HG02973 (cell line): Measurements from ENCODE around the gene CYP27A1.
A peak's percentile ranks its signal among the peaks of the same experiment; 100 is the strongest.

Experiments
- ATAC-seq: cut with Tn5 transposase; IDR thresholded peaks from one replicate; pipeline ENCODE4 v1.9.1; 2021; ENCODE audit warnings: moderate library complexity; ENCODE audit not compliant: unreplicated experiment

Gene CYP27A1

DNA sequence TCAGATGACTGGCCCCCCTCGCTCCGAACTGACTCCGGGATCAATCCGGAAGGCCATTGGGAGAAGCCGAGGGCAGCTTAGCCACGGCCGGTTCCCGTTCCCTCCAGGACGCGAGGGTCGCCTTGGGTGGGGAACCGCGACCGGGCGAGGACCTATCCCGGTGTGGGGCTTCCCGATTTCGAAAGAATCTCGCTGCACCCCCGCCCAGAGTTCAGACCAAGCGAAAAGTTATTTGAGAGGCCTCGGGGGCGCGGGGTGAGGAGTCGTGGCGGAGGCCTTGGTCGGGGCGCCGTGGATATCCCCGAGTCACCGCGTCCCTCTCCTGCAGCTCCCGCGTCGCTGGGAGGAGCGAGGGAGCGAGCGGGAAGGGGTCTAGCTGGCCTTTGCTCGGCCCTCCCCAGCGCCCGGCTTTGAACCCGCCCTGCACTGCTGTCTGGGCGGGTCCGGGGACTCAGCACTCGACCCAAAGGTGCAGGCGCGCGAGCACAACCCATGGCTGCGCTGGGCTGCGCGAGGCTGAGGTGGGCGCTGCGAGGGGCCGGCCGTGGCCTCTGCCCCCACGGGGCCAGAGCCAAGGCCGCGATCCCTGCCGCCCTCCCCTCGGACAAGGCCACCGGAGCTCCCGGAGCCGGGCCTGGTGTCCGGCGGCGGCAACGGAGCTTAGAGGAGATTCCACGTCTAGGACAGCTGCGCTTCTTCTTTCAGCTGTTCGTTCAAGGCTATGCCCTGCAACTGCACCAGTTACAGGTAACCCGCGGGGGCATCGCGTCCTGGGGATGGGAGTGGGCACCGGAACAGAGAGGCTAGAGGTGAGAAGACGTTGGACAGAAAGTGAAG, at the start of gene CYP27A1:
Gene CYP27A1 (plus strand): TSS at position 457 of the 837 bp plus-strand sequence. CDS start 36 bp downstream, at position 493.
- ATAC-seq: no peak

DNA sequence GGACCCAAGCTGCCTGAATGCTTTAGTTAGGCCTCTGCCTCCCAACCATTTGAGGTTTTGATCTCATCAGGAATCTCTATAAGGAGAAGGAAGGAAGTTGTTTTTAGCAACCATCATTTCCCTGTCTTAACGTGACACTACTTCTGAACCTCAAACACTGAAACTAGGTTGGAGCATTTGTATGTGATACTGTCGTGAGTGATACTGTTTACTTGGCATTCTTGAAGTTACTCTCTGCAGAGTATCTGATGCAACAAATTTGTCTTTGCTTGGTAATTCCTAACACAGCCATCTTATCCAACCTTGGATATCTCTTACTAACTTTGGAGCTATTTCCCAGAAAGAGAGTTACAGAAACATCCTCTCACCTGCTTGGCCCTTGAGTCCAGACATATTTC, 49.2 kb upstream of the CYP27A1 start:
- ATAC-seq: no peak

DNA sequence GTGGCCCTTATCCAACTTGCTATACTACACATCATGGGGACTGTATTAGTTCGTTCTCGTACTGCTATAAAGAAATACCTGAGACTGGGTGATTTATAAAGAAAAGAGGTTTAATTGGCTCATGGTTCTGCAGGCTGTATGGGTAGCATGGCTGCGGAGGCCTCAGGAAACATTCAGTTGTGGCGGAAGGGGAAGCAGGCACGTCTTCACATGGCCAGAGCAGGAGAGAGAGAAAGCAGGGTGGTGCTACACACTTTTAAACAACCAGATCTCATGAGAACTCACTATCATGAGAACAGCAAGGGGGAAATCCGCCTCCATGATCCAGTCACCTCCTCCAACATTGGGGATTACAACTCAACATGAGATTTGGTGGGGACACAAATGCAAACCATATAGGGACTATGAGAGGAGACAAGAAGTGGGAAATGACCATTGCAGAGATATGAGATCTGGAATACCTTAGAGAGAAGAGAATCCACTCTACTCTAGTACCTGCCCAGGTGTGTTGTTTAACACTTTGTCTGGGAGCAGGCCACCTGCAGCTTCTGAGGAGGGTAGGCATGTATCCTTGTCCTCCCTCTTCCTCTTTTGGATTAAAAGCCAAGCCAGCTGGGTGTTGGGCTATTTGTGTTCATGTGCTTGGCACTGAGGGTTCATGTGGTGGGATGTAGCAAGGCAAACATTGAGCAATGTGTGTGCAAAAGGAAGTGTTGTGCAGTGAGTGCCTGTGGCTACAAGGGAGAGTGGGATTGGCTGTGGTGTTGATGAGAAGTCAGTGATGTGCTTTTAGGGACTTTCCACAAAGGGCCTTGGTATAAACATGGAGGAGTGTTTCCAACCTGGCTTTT, 48.6 kb upstream of the CYP27A1 start:
- ATAC-seq: no peak

DNA sequence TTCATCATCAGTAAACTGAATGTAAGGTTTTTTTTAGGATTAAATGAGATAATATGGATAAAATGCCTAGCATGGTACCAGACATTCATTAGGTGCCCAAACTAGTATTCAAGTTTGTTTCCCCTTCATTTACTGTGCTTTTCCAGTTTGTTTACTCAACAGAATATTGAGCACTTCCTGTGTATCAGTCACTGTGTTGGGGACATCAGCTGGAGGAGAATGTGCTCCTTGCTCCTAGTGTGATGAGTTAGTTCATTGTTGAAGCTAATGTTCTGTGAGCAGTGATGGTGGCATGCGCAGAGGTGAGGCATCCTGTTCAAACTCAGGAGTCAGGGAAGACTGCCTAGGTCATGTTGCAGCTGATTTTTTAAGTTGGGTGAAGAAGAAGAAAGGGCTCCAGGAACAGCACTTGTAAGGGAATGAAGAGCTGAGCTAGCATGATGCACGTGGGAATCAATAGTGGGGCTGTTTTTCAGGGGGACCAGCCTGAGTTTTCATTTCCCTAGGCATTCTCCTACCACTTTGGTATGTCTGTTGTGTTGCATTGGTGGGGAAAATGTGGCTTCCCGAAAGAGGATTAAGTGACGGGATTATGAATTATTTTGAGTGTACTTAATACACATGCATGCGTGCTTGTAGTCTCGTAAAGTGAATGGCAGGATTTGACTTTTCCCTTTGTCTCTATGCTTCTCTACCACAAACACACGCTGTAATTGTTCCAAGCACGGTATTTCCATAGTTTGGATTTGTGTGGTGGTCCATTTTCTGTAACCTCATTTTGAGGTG, 47.6 kb upstream of the CYP27A1 start:
- ATAC-seq: no peak

DNA sequence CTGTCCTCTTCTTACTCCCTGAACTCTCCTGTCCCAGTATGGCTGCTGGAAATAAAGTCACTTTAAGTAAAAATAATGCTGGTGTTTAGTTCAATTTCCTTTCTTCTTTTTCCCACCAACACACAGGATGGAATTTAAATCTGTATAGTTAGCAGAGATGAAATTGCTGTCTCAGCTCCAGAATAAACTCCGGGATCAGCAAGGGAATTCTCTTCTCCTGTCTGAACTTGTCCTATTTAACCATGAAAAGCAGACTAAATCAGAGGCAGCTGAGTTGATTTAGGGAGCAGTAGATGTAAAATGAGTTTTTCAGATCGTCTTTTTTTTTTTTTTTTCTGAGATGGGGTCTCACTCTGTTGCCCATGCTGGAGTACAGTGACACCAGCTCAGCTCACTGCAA, 45.4 kb upstream of the CYP27A1 start:
- no peak for ATAC-seq

DNA sequence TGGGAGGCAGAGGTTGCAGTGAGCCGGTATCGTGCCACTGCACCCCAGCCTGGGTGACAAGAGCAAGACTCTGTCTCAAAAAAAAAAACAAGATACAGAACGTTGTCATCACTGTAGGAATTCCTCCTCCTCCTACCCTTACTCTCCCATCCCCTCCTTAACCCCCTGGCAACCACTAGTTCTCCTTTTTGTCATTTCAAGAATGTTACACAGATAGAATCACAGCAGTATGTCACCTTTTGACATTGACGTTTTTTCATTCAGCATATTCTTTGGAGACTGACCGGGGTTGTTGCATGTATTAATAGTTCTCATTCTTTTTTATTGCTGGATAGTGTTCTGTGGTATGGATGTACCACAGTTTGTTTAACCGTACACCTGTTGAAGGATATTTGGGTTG, 38.9 kb upstream of the CYP27A1 start:
- ATAC-seq: peak; percentile 68

DNA sequence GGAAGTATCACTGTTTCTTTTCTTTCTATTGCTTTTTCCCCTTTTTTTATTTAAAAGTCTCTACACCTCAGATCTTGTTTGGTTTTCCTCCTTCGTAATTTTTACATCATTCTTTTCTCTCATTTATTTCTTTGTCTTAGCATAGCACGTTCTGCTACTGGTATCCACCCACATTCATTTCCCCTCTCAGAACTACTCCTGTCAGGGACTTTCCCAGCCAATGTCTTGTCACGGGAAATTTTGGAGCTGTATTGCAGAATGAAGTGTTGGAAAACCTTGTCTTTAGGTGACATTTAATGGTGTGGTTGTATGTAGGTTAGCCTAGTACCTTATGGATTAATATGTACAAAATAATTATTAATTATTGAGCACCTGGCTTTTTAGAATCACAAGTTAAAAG, 37.3 kb upstream of the CYP27A1 start:
- no peak for ATAC-seq

DNA sequence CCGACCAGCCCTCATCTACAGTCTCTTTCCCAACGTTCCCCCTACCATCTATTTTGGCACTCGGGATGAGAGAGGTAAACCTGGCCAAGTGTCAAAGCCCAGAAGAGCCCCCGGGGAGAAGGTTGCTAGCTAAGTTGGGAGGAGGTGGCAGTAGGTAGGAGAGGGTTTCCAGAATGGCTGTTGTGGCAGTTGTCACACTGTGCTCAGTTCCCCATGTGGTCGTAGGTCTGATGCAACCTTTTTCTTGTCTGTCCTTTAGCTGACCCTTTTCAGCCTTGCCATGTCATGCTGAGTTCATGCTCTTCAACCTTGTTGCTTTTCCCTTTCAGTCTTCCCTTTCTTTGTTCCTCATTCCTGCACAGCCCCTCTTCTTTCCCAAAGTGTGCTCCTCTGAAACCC, 36.8 kb upstream of the CYP27A1 start:
- ATAC-seq: no peak

DNA sequence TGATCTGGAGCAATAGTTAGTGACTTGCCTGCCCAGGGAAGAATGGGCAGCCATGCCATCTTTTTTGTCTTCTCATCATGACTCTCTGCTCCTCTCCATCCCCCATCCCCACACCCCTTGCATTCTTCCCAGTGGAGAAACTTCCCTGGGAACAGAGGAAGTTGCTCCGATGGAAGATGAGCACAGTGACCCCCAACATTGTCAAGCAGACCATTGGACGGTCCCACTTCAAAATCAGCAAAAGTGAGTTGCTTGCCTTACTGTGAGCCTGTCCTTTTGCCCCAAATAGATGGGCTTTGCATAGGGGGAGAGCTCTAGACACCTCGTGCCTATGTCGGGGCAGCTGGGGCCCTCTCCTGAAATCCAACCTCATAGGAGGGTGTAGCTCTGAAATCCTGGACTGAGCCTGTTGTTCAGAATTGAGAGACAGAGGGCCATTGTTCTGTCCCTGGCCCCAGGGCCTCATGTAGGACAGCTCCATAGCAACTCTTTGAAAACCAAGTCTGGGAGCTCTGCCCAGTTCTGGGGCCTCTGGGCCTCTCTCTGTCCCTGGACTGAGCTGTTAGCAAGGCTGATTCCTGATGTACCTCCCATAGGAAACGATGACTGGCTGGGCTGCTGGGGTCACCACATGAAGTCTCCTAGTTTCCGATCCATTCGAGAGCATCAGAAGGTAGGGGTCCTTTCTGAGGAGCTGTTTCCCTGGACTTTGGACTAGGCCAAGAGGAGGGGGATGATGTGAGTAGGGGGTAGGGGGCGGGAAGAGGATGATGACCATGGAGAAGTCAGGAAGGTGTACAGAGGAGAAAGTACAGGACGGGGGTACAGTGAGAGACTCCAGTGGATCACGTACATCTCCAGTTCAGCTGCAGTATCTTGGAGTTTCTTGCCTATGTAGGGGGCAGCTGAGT, 36.1 kb upstream of the CYP27A1 start:
- ATAC-seq: no peak

DNA sequence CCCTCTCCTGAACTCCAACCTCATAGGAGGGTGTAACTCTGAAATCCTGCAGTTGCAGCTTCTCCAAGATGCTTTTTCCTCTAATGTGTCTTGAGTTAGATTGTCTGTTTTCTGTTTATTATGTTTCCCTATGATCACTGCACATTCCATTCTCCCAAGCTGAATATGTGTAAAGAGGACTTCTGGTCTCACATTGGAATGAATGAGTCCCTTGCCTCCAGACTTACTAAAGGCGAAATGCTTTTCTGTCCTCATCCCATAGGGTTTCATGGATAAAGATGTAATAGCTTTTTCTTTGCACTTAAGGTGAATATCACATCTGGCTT, 35.5 kb upstream of the CYP27A1 start:
- ATAC-seq: no peak

DNA sequence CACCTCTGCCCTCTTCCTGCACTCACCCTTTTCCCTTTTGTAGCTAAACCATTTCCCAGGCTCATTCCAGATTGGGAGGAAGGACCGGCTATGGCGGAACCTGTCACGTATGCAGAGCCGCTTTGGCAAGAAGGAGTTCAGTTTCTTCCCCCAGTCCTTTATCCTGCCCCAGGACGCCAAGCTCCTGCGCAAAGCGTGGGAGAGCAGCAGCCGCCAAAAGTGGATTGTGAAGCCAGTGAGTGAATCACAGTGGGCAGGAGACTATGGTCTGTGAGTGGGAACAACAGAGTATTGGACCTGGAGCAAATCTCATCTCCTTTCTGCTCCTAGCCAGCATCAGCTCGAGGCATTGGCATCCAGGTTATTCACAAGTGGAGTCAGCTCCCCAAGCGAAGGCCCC, 35.0 kb upstream of the CYP27A1 start:
- no peak for ATAC-seq

DNA sequence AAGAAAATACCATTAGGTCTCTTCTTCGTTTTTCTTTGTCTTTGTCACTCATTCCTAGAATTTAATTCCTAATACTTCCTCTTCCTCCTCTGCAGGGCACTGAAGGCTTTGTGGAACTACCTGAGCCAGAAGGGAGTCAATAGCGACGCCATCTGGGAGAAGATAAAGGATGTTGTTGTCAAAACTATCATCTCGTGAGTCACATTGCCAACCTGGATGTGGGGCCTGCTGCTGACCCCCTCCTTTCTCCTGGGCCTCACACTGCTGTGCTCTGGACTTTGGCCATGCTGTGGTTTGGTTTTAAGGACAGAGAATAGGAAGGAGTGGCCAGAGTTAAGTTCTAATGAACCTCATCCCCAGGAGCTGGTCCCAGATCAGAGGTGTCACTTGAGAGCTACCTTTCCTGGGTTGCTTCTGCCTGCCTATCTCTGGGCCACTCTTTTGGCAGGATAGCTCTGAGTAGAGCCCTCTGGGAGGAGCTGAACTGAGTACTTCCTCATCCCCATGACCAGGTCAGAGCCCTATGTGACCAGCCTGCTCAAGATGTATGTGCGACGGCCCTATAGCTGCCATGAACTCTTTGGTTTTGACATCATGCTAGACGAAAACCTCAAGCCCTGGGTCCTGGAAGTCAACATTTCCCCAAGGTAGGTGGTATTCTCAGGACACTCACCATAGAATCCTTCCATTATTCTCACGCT, 33.1 kb upstream of the CYP27A1 start:
- no peak for ATAC-seq

DNA sequence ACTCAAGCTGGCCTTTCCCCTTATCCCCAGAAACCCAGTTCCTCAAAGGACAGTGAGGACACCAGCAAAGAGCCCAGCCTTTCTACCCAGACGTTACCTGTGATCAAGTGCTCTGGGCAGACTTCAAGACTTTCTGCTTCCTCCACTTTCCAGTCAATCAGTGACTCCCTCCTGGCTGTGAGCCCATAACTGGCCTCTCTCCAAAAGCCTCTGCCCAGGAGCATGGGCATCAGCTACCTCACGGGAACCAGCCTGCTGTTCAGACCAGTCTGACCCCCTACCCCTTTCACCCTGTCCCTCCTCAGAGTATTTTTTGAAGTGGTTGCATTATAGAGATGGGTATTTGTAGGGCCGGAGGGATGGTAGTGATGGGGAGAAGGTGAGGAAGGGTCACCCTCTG, 27.7 kb upstream of the CYP27A1 start:
- ATAC-seq: no peak

DNA sequence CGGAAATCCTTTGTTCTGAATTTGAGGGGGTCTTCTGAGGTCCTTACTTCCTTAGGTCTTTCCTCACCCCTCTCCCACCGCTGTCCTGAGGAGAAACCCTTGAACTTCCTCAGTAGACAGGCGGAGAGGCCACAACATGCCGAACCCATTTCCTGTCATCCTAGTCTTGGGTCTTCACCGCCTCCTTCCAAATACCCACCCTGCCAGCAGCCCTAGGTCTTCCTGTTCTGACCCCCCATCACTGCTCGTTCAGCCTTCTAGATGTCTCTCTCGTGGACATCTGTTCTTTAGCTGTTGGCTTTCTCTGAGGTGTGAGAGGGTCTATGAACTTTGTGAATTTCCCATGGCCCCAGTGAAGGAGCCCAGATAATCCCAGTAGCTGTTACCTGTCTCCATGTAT, 27.2 kb upstream of the CYP27A1 start:
- no peak for ATAC-seq

DNA sequence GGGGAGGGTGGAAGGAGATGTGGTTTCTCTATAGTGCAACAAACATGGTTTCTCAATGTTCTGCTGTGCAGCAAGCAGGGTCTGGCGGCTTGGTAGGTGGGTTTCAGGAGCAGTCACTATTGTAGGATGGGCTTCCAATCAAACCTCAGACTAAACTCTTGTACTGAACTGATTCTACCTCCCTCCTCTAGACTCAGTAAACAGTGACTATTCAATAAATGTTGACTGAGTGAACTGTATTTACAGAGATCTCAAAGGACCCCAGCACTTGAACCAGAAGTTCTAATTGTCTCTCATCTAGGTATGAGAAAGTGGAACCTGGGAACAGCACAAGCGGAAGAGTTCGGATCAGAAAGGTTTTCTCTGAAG, 26.8 kb upstream of the CYP27A1 start:
- no peak for ATAC-seq

DNA sequence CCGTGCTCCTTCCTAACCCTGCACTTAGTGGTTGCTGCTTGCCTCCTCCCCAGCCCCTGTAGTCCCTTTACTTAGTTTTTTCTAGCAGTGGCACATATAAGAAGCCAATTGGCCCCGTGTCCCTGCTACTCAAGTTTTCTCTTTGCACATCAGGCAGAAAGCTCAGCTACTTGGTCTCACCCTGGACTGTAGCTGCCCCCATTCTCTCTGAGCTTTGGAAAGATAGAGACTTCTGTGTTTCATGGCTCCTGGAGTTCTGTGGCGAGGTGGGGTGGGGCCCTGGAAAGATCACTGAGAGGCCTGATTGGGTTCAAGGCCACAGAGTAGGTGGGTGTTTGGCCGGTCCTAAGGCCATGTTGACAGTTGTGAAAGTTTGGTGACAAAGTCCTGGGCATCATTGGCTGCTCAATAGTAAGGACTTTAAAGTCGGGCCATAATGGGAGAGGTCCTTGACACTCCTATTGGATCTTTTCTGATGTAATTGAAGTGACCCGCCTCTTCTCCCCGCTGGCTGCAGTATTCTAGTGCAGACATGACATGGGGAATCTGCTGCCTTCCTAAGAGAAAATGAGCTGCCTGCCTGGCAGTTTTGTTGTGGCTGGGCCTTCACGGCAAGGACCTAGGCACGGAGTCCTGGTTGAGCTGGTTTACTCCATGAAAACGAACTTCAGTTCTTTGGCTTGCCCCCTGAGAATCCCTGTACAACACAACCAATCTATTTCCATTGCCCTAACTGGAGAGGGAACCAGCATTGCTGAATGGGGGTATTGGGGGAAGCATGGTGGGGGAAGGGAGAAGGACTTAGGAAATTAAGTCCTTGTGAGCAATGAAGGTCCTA, 26.2 kb upstream of the CYP27A1 start:
- no peak for ATAC-seq

DNA sequence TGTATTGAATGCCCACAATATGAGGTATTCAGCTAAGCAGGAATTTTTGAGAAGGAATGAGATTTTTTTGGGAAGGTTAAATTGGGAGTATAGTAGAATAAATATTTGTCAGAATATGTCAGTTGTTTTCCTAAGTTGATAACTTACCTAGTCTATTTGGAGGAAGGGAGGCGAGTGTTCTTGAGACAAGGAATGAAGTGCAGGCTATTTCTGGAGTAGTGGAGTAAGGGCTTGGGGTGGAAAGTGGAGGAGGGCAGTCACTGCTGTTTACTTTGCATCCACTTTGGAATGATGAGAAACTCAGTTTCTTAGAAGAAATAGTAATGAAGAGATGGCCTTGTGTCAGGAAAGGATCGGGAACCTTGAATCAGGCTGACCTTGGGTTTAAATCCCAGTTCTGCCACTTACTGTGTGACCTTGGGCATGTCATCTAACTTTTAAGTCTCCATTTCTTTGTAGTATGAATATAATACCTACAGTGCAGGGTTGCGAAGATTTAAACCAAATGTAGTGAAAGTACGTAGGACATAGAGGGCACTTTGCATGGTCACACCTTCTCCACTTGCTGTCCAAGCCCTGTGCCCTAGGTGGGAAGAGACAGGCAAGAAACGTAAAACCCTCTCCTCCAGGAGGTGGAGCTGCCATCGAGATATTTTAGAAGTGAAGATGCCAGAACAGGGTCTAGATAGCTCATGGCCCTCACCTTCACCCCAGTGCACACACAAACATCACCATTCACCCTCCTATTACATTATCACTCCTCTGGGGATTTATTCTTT, 25.2 kb upstream of the CYP27A1 start:
- no peak for ATAC-seq

DNA sequence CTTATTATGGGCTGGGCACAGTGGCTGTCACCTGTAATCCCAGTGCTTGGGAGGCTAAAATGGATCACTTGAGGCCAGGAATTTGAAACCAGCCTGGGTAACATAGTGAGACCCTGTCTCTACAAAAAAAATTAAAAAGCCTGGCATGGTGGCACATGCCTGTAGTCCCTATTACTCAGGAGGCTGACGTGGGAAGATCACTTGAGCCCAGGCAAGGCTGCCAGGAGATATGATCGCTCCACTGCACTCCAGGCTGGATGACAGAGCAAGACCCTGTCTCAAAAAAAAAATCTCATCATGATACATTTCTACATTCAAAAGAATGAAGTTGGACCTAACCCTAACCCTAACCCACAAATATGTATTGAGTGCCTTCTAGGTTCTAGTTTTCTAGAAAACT, 20.2 kb upstream of the CYP27A1 start:
- ATAC-seq: no peak
